ENCODE data around the gene CCDC102A. TPM values are rescaled to one million over a fixed set of nuclear protein-coding genes. Genes with fewer than 3 reads are reported as not detected.

CCDC102A gene
- total and polyA plus RNA-seq, 10 of the 15 experiments (the other 5 are each of a cell fraction or from before 2014, with no cell fraction given): 0.03 to 5.9 (median 2.4) TPM

DNA sequence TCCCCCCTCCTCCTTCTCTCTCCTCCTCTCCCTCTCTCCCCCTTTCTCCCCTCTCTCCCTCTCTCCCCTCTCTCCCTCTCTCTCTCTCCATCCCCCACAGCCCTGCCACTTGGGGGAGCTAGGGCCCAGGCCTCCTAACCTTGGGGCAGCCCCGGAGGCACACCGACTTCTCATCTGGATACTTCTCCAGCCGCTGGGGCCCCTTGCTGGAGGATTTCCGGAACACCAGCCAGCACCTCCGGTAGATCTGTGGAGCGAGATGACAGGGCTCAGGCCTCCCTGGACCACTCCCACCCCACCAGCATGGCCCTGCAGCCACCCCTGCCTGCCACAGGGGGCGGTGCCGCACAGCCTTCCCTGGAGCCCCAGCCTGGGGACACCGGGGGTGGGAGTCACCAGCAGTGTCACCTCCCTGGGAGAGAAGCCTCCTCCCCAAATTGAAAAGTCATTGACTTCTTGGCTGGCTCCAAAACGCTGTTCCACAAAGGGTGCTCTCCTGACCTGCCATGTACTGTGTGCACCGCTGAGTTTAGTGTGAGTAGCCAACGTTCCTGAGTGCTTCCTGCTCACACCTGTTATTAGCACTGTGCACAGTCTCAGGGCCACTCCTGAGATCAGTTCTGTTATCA, 60.5 kb downstream of the CCDC102A start (continued):
- TF ChIP-seq, protein P1, sequence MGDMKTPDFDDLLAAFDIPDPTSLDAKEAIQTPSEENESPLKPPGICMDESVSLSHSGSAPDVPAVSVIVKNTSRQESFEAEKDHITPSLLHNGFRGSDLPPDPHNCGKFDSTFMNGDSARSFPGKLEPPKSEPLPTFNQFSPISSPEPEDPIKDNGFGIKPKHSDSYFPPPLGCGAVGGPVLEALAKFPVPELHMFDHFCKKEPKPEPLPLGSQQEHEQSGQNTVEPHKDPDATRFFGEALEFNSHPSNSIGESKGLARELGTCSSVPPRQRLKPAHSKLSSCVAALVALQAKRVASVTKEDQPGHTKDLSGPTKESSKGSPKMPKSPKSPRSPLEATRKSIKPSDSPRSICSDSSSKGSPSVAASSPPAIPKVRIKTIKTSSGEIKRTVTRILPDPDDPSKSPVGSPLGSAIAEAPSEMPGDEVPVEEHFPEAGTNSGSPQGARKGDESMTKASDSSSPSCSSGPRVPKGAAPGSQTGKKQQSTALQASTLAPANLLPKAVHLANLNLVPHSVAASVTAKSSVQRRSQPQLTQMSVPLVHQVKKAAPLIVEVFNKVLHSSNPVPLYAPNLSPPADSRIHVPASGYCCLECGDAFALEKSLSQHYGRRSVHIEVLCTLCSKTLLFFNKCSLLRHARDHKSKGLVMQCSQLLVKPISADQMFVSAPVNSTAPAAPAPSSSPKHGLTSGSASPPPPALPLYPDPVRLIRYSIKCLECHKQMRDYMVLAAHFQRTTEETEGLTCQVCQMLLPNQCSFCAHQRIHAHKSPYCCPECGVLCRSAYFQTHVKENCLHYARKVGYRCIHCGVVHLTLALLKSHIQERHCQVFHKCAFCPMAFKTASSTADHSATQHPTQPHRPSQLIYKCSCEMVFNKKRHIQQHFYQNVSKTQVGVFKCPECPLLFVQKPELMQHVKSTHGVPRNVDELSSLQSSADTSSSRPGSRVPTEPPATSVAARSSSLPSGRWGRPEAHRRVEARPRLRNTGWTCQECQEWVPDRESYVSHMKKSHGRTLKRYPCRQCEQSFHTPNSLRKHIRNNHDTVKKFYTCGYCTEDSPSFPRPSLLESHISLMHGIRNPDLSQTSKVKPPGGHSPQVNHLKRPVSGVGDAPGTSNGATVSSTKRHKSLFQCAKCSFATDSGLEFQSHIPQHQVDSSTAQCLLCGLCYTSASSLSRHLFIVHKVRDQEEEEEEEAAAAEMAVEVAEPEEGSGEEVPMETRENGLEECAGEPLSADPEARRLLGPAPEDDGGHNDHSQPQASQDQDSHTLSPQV (IDR thresholded peaks at IDR 0.05): no peak
- TF ChIP-seq BHLHE40 (IDR thresholded peaks at IDR 0.05; ENCODE audit: borderline replicate concordance in 1 of 2, low read depth in 2 of 2, low read length in 1 of 2): 0 out of 4 replicates have a peak, but pooled peaks of 1 of the 2 experiments have one; percentile 8

DNA sequence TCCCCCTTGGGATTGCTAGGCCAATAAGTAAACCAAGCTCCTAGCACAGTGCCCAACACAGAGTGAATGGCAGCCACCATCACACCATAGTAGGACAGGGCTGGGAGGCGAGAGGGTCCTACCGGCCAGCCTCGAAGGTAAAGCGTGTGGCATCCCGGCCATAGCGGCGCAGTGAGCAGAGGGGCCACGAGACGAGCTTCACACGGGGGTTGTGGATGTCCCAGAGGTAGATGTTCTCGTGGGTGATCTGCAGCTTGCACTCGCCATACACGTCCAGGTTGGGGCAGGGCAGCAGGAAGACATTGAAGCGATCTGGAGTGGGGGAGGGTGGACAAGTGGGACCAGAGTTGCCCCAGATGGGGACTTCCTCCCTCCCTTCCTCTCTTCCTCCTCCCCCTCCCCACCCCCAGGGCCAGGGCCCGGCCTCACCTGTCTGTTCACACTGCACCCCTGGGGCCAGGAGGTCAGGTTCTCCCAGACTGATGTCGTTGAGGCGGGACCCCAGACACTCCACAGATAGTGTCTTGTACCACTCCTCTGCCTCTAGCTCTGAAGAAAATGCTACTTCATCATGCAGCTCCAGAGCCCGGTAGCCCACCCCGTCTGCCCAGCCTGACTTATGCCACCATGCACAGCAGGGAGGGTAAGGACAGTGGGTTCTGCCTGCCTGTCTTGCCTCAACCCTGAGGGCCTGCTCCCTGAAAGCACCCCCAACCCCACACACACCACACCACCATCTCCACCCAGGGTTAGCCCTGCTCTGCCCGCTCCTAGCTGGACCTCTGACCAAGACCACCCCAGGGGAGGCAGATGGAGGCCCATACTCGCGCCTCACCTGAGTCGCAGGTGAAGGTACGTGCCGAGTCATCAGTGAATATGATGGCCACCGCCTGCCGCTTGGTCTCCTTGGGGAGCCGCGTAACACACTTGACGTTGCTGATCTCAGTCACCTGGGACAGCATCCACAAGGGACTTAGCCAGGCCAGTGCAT, 61.4 kb downstream of the CCDC102A start:
- CTCF ChIA-PET: interaction anchor here (0.8 to 3.3 kb wide), 8 partner anchors 11 to 323 kb away, joined by 3 to 20 read pairs (median 4); partner anchors contain the start of gene POLR2C
- TF ChIP-seq POLR2A (IDR thresholded peaks at IDR 0.05; ENCODE audit: low read depth, low read length): no peak
- TF ChIP-seq FOXM1 (IDR thresholded peaks at IDR 0.05; ENCODE audit: low read depth, low read length): no peak
- no peak for TF ChIP-seq POU2F2 (IDR thresholded peaks at IDR 0.05; ENCODE audit: borderline replicate concordance, low read depth, low read length)
- TF ChIP-seq MEF2B (IDR thresholded peaks at IDR 0.05; ENCODE audit: partially characterized antibody, poor library complexity, severe bottlenecking): no peak
- no peak for TF ChIP-seq GABPA (IDR thresholded peaks at IDR 0.05; ENCODE audit: low read depth)
- TF ChIP-seq, protein P2, sequence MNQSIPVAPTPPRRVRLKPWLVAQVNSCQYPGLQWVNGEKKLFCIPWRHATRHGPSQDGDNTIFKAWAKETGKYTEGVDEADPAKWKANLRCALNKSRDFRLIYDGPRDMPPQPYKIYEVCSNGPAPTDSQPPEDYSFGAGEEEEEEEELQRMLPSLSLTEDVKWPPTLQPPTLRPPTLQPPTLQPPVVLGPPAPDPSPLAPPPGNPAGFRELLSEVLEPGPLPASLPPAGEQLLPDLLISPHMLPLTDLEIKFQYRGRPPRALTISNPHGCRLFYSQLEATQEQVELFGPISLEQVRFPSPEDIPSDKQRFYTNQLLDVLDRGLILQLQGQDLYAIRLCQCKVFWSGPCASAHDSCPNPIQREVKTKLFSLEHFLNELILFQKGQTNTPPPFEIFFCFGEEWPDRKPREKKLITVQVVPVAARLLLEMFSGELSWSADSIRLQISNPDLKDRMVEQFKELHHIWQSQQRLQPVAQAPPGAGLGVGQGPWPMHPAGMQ (IDR thresholded peaks at IDR 0.05; ENCODE audit: borderline replicate concordance): no peak
- TF ChIP-seq MTA3 (IDR thresholded peaks at IDR 0.05; ENCODE audit: borderline replicate concordance, low read length): no peak
- TF ChIP-seq CREM (IDR thresholded peaks at IDR 0.05; ENCODE audit: low read depth): no peak
- TF ChIP-seq TCF3 (IDR thresholded peaks at IDR 0.05; ENCODE audit: borderline replicate concordance, insufficient read depth, low read depth, low read length): no peak
- TF ChIP-seq, protein P3, sequence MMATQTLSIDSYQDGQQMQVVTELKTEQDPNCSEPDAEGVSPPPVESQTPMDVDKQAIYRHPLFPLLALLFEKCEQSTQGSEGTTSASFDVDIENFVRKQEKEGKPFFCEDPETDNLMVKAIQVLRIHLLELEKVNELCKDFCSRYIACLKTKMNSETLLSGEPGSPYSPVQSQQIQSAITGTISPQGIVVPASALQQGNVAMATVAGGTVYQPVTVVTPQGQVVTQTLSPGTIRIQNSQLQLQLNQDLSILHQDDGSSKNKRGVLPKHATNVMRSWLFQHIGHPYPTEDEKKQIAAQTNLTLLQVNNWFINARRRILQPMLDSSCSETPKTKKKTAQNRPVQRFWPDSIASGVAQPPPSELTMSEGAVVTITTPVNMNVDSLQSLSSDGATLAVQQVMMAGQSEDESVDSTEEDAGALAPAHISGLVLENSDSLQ (IDR thresholded peaks at IDR 0.05): no peak
- TF ChIP-seq CBX3 (IDR thresholded peaks at IDR 0.05; ENCODE audit: borderline replicate concordance, low read depth): no peak

More for the DNA sequence above, 61.4 kb downstream of the CCDC102A start:
- H2AFZ ChIP-seq (ENCODE audit: control insufficient read depth, low read depth, low read length): peak overlapping the region; percentile 20
- H3K9ac ChIP-seq (ENCODE audit: control insufficient read depth, insufficient read depth, low read length): no peak overlapping the region
- ChIA-PET SMC1A (ENCODE audit: uncharacterized antibody, unreplicated experiment) (interaction anchor here (0.9 to 1.3 kb wide), 4 partner anchors 13 to 48 kb away, joined by 3 to 6 read pairs (median 5); no protein-coding TSS in a partner anchor), RAD21 (ENCODE audit: unreplicated experiment) (interaction anchor here (0.6 to 1.2 kb wide), 5 partner anchors 12 to 174 kb away, joined by 3 read pairs; partner anchors contain the start of gene ADGRG5), POLR2A (no interaction called here)
- 55% methylated on average over 29 of the region's 30 CpGs for WGBS (ENCODE audit: insufficient coverage, insufficient replicate concordance, low lambda C conversion rate, missing lambda C conversion rate)
- peak overlapping the region; percentile 13 for H3K4me2 ChIP-seq (ENCODE audit: control insufficient read depth, insufficient read depth)
- no peak for FAIRE-seq
- H3K79me2 ChIP-seq (ENCODE audit: control insufficient read depth, insufficient read depth, low read length): no peaks in the 10 kb centered on the region
- no peak for DNase-seq (ENCODE audit: low read depth, low spot score)
- no peak overlapping the region for H3K27ac ChIP-seq (ENCODE audit: control insufficient read depth, insufficient read depth)
- H4K20me1 ChIP-seq (ENCODE audit: control insufficient read depth, insufficient read depth): no peaks in the 10 kb centered on the region
- no peaks in the 10 kb centered on the region for H3K9me3 ChIP-seq (replicated peaks; ENCODE audit: control insufficient read depth, insufficient read depth, low read length)
- peaks cover 16% of the 10 kb centered on the region for H3K4me1 ChIP-seq (ENCODE audit: control insufficient read depth, insufficient read depth, low read length)
- no peaks in the 10 kb centered on the region for H3K27me3 ChIP-seq (replicated peaks in 1 of 2; ENCODE audit: control insufficient read depth in 2 of 2, insufficient read depth in 2 of 2, low read length in 1 of 2)
- no TSS peak for BruUV-seq (replicated peaks)
- peaks cover 10 to 16% of the 10 kb centered on the region in 2 experiments; a peak in 3 of 4 replicates for H3K36me3 ChIP-seq (ENCODE audit: control insufficient read depth in 2 of 2, insufficient read depth in 2 of 2, low read length in 1 of 2)
- intact Hi-C loops (cut with micrococcal nuclease; ENCODE audit: unreplicated experiment): no loop called here
- no peak overlapping the region for H3K4me3 ChIP-seq
- in situ Hi-C loops (cut with MboI): no loop called here
- peak; percentile 3 for ATAC-seq

Measured in GM12878 (cell line).